ENCODE data around the gene FARP2. TPM values are rescaled to one million over a fixed set of nuclear protein-coding genes. Genes with fewer than 3 reads are reported as not detected.

Gene FARP2
- total and polyA plus RNA-seq, 2 experiments from 2014 or later = 16.0 to 22.6 TPM

DNA sequence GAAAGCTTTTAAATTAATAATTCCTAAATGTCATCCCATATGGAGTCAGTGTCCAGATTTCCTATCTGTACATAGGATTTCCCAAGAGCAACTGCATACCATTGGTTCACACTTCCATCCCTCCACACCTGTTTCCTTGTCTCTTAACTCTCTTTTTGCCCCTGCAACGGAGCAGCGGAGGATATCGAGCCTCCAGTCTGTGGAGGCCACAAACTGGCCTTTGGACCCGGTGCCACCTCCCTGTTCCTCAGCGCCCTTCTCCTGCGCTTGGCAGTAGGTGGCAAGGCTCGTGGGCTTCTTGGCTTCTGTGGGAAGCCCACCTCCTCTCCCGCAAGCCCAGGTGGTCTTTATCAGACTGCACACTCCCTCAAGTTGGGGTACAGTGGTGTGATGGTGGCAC lies 176.1 kb downstream of the FARP2 start (continued):
- TF ChIP-seq, protein P1, sequence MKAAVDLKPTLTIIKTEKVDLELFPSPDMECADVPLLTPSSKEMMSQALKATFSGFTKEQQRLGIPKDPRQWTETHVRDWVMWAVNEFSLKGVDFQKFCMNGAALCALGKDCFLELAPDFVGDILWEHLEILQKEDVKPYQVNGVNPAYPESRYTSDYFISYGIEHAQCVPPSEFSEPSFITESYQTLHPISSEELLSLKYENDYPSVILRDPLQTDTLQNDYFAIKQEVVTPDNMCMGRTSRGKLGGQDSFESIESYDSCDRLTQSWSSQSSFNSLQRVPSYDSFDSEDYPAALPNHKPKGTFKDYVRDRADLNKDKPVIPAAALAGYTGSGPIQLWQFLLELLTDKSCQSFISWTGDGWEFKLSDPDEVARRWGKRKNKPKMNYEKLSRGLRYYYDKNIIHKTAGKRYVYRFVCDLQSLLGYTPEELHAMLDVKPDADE (IDR thresholded peaks at IDR 0.05) = no peak
- TF ChIP-seq EZH2phosphoT487 (IDR thresholded peaks at IDR 0.05; ENCODE audit: unreplicated experiment) (no peak), EZH2 (IDR thresholded peaks at IDR 0.05; ENCODE audit: low read depth, unreplicated experiment) (no peak)

DNA sequence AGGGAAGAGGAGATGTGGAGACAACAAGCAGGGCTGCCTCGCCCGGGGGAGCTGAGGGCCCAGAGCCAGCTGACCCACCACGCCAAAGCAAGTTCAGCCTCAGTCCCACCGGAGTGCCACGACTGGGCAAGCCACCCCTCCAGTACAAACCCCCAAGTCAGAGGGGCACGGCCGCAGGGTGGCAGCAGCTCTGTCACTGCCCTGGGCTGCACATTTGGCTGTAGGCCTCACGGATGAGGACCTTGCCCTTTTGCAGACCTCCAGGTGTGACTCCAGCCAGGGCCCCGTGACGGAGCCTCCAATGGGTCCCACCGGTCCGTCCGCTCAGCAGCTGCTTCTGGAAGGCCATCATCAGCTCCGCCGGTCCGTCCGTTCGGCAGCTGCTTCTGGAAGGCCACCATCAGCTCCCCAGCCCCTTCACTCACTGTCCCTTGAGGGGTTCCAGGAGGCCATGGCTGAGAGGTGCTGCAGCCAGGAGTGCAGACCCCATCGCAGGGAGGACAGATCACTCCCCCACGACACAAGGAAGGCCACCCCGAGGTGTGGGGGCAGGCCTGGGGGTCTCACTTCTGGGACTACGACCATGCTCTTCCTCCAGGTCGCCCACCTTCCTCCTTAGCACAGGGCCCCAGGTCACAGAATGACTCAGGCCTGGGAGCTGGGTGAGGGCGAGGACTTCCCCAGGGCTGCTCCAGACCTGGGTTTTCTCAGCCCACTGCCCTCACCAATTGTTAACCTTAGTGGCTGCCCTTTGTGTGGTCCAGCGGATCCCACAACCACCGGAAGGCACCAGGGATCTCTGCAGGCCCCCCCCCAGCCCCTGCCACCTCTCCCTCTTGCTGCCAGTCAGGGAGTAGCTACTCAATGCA lies 176.9 kb downstream of the FARP2 start:
- no peak for TF ChIP-seq JUNB (IDR thresholded peaks at IDR 0.05; ENCODE audit: unreplicated experiment)
- no peaks in the 10 kb centered on the region for H3K36me3 Mint-ChIP-seq (ENCODE audit: low read depth)
- Histone ChIP-seq H3K4me1 (ENCODE audit: insufficient read depth) (no peaks in the 10 kb centered on the region), H2AFZ (no peak overlapping the region), H3F3A (replicated peaks; ENCODE audit: low read depth) (no peaks in the 10 kb centered on the region), H4K20me1 (replicated peaks; ENCODE audit: insufficient read depth) (no peaks in the 10 kb centered on the region), H3K27me3 (ENCODE audit: insufficient read depth) (no peaks in the 10 kb centered on the region), H3K4me2 (no peak overlapping the region), H3K36me3 (ENCODE audit: insufficient read depth) (no peaks in the 10 kb centered on the region), H3K9me2 (ENCODE audit: insufficient read depth) (no peaks in the 10 kb centered on the region), H3K4me3 (no peak overlapping the region), H3K79me2 (replicated peaks; ENCODE audit: insufficient read depth) (no peaks in the 10 kb centered on the region), H3K27ac (ENCODE audit: low read depth) (no peak overlapping the region)
- no peaks in the 10 kb centered on the region for H3K9me3 Mint-ChIP-seq
- H3K27me3 Mint-ChIP-seq (ENCODE audit: insufficient read depth, low read depth, poor library complexity) = peaks cover 5% of the 10 kb centered on the region
- H3K27ac Mint-ChIP-seq = no peak overlapping the region
- no peaks in the 10 kb centered on the region for H3K4me1 Mint-ChIP-seq
- DNase-seq (ENCODE audit: low spot score) (no peak), ATAC-seq (no peak)
- H3K4me3 Mint-ChIP-seq = no peak overlapping the region

DNA sequence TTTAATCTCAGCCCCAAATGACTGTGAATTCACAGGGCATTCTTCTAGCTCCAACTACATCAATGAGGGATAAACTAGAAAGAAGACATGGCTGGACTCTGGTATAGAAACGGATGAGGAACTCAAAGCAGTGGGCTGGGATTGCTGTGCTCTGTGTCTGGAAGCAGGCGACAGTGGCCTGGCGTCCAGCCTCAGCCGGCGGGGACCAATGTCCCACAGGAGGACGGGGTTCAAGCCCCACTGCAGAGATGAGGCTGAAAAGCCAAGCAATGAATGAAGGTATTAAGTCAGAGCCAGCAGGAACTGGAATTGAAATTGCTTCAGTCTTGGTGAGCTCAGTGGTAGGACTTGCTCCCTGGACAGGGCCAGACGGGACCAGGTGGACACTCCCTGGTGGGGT lies 178.2 kb downstream of the FARP2 start:
- Histone ChIP-seq H3K27ac (ENCODE audit: low read depth) (no peak overlapping the region), H3F3A (replicated peaks; ENCODE audit: low read depth) (no peaks in the 10 kb centered on the region), H3K9me2 (ENCODE audit: insufficient read depth) (no peaks in the 10 kb centered on the region), H3K79me2 (replicated peaks; ENCODE audit: insufficient read depth) (no peaks in the 10 kb centered on the region), H4K20me1 (replicated peaks; ENCODE audit: insufficient read depth) (no peaks in the 10 kb centered on the region), H3K4me3 (no peak overlapping the region), H3K36me3 (ENCODE audit: insufficient read depth) (no peaks in the 10 kb centered on the region), H3K4me2 (no peak overlapping the region), H3K27me3 (ENCODE audit: insufficient read depth) (no peaks in the 10 kb centered on the region), H2AFZ (no peak overlapping the region), H3K4me1 (ENCODE audit: insufficient read depth) (no peaks in the 10 kb centered on the region)
- Mint-ChIP-seq H3K4me1 (peaks cover 6% of the 10 kb centered on the region; the same call in 1 of the 3 replicates), H3K4me3 (no peak overlapping the region), H3K27ac (no peak overlapping the region), H3K27me3 (ENCODE audit: insufficient read depth, low read depth, poor library complexity) (peaks cover 11% of the 10 kb centered on the region), H3K36me3 (ENCODE audit: low read depth) (no peaks in the 10 kb centered on the region), H3K9me3 (no peaks in the 10 kb centered on the region)
- TF ChIP-seq, protein P2, sequence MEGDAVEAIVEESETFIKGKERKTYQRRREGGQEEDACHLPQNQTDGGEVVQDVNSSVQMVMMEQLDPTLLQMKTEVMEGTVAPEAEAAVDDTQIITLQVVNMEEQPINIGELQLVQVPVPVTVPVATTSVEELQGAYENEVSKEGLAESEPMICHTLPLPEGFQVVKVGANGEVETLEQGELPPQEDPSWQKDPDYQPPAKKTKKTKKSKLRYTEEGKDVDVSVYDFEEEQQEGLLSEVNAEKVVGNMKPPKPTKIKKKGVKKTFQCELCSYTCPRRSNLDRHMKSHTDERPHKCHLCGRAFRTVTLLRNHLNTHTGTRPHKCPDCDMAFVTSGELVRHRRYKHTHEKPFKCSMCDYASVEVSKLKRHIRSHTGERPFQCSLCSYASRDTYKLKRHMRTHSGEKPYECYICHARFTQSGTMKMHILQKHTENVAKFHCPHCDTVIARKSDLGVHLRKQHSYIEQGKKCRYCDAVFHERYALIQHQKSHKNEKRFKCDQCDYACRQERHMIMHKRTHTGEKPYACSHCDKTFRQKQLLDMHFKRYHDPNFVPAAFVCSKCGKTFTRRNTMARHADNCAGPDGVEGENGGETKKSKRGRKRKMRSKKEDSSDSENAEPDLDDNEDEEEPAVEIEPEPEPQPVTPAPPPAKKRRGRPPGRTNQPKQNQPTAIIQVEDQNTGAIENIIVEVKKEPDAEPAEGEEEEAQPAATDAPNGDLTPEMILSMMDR (conservative IDR thresholded peaks at IDR 0.05; ENCODE audit: low read depth in 2 of 2) = no peak
- TF ChIP-seq JUNB (IDR thresholded peaks at IDR 0.05; ENCODE audit: unreplicated experiment) (no peak), CREB1 (CRISPR knock-in tag; IDR thresholded peaks at IDR 0.05; ENCODE audit: low read depth) (no peak), ZNF114 (CRISPR knock-in tag; IDR thresholded peaks at IDR 0.05) (no peak), STAT1 (IDR thresholded peaks at IDR 0.05; ENCODE audit: unreplicated experiment) (no peak), EZH2phosphoT487 (IDR thresholded peaks at IDR 0.05; ENCODE audit: unreplicated experiment) (no peak), EZH2 (IDR thresholded peaks at IDR 0.05; ENCODE audit: low read depth, unreplicated experiment) (no peak), ZNF331 (CRISPR knock-in tag; IDR thresholded peaks at IDR 0.05; ENCODE audit: low read depth) (no peak)
- TF ChIP-seq, protein P1 (IDR thresholded peaks at IDR 0.05) = no peak
- ATAC-seq (no peak), DNase-seq (ENCODE audit: low spot score) (no peak)

Measured in GM23338 (cell line).